Measurements from ENCODE around the gene TNFSF9. TPM values are rescaled to one million over a fixed set of nuclear protein-coding genes. Genes with fewer than 3 reads are reported as not detected.

Gene TNFSF9
- total RNA-seq, 1 donor from 2014 or later = 2.3 TPM

DNA sequence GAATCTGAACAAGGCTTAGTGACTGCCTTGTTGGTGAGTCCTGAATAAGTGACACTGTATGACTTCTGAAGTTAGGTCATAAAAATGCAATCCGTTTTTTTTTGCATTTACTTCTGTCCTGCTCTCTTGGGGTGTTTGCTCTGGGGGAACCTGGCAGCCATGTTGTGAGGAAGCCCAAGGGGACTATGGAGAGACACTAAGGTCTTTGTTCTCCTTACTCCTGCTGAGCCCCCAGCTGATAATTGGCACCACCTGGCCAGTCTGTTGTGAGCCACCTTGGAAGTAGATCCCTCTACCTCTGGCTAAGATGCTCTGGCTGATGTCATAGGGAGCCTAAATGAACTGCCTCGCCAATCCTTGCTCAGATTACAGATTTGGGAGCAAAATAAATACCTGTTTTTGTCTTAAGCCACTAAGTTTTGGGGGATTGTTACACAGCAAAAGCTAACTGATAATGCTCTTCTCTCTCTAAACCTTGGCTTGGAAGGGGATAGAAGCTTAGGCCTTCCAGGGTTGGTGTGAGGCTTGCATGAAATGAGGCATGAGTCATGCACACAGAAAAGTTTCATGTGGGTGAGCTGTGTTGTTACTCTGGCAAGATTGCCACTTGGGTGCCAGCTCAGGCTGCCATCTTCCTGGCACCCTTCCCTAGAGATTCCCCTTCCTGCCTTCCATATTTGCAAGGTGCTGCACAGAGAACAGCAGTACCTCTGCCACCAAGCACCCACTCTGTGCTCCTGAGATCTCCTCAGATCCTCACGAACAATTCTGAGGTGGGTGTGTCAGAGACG lies 38.8 kb upstream of the TNFSF9 start:
- no peaks in the 10 kb centered on the region for H4K20me1 ChIP-seq (ENCODE audit: insufficient read depth, low read length)
- no peak for FAIRE-seq
- Mint-ChIP-seq H3K27me3 (ENCODE audit: low read depth, unreplicated experiment) (peaks cover 11% of the 10 kb centered on the region), H3K4me1 (ENCODE audit: low read depth, unreplicated experiment) (no peaks in the 10 kb centered on the region), H3K27ac (ENCODE audit: unreplicated experiment) (no peak overlapping the region), H3K4me3 (ENCODE audit: unreplicated experiment) (no peak overlapping the region), H3K9me3 (ENCODE audit: unreplicated experiment) (peaks cover 6% of the 10 kb centered on the region), H3K36me3 (ENCODE audit: low read depth, unreplicated experiment) (no peaks in the 10 kb centered on the region)
- H3K9ac ChIP-seq (ENCODE audit: low read length) = no peak overlapping the region
- H3K4me2 ChIP-seq (ENCODE audit: low read length) = no peak overlapping the region
- H3K4me1 ChIP-seq (ENCODE audit: insufficient read depth, low read length) = no peaks in the 10 kb centered on the region
- no peaks in the 10 kb centered on the region for H3K79me2 ChIP-seq (ENCODE audit: insufficient read depth, low read length)
- TF ChIP-seq EZH2 (IDR thresholded peaks at IDR 0.05; ENCODE audit: insufficient read depth, low read length) (no peak), CTCF (IDR thresholded peaks at IDR 0.05; ENCODE audit: insufficient read depth, low read depth, low read length) (no peak)
- DNase-seq (ENCODE audit: low read depth) = no peak
- H2AFZ ChIP-seq (ENCODE audit: low read depth, low read length) = no peak overlapping the region
- no peak overlapping the region for H3K27ac ChIP-seq (ENCODE audit: low read depth, low read length)
- no peaks in the 10 kb centered on the region for H3K27me3 ChIP-seq (ENCODE audit: insufficient read depth, low read length)
- H3K36me3 ChIP-seq (ENCODE audit: insufficient read depth, low read length) = no peaks in the 10 kb centered on the region
- H3K9me3 ChIP-seq (ENCODE audit: insufficient read depth, low read depth, low read length) = no peaks in the 10 kb centered on the region
- H3K4me3 ChIP-seq (ENCODE audit: insufficient read depth, low read depth, low read length) = no peak overlapping the region

GRCh38 chr19:6494438-6495036 lies 36.3 kb upstream of the TNFSF9 start:
- Histone ChIP-seq H3K4me3 (ENCODE audit: insufficient read depth, low read depth, low read length) (no peak overlapping the region), H3K79me2 (ENCODE audit: insufficient read depth, low read length) (no peaks in the 10 kb centered on the region), H3K4me2 (ENCODE audit: low read length) (no peak overlapping the region), H4K20me1 (ENCODE audit: insufficient read depth, low read length) (no peaks in the 10 kb centered on the region), H3K9me3 (ENCODE audit: insufficient read depth, low read depth, low read length) (no peaks in the 10 kb centered on the region), H3K27ac (ENCODE audit: low read depth, low read length) (no peak overlapping the region), H3K4me1 (ENCODE audit: insufficient read depth, low read length) (no peaks in the 10 kb centered on the region), H3K9ac (ENCODE audit: low read length) (no peak overlapping the region), H3K36me3 (ENCODE audit: insufficient read depth, low read length) (no peaks in the 10 kb centered on the region), H2AFZ (ENCODE audit: low read depth, low read length) (no peak overlapping the region), H3K27me3 (ENCODE audit: insufficient read depth, low read length) (peaks cover 2% of the 10 kb centered on the region)
- Mint-ChIP-seq H3K27ac (ENCODE audit: unreplicated experiment) (no peak overlapping the region), H3K9me3 (ENCODE audit: unreplicated experiment) (peaks cover 8% of the 10 kb centered on the region), H3K4me1 (ENCODE audit: low read depth, unreplicated experiment) (no peaks in the 10 kb centered on the region), H3K36me3 (ENCODE audit: low read depth, unreplicated experiment) (no peaks in the 10 kb centered on the region), H3K27me3 (ENCODE audit: low read depth, unreplicated experiment) (peaks cover 12% of the 10 kb centered on the region), H3K4me3 (ENCODE audit: unreplicated experiment) (no peak overlapping the region)
- TF ChIP-seq EZH2 (IDR thresholded peaks at IDR 0.05; ENCODE audit: insufficient read depth, low read length) = no peak
- no peak for TF ChIP-seq CTCF (IDR thresholded peaks at IDR 0.05; ENCODE audit: insufficient read depth, low read depth, low read length)
- FAIRE-seq = no peak
- no peak for DNase-seq (ENCODE audit: low read depth)

DNA sequence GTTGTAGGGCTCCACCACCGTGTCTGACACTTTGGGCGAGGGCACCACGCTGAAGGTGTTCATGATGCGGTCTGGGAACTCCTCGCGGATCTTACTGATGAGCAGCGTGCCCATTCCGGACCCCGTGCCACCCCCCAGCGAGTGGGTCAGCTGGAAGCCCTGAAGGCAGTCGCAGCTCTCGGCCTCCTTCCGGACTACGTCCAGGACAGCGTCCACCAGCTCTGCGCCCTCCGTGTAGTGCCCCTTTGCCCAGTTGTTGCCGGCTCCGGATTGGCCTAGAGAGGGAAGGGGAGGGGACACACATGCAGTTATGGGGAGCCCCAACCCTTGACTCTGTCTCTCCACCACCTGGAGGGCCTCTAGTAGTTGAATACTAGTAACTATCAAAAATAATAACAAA lies 34.9 kb upstream of the TNFSF9 start:
- Histone ChIP-seq H3K4me3 (ENCODE audit: insufficient read depth, low read depth, low read length) (no peak overlapping the region), H3K9ac (ENCODE audit: low read length) (no peak overlapping the region), H2AFZ (ENCODE audit: low read depth, low read length) (no peak overlapping the region), H3K36me3 (ENCODE audit: insufficient read depth, low read length) (no peaks in the 10 kb centered on the region), H3K9me3 (ENCODE audit: insufficient read depth, low read depth, low read length) (no peaks in the 10 kb centered on the region), H3K27me3 (ENCODE audit: insufficient read depth, low read length) (peaks cover 7% of the 10 kb centered on the region), H3K79me2 (ENCODE audit: insufficient read depth, low read length) (no peaks in the 10 kb centered on the region), H3K4me2 (ENCODE audit: low read length) (no peak overlapping the region), H3K27ac (ENCODE audit: low read depth, low read length) (no peak overlapping the region), H3K4me1 (ENCODE audit: insufficient read depth, low read length) (no peaks in the 10 kb centered on the region), H4K20me1 (ENCODE audit: insufficient read depth, low read length) (no peaks in the 10 kb centered on the region)
- Mint-ChIP-seq H3K9me3 (ENCODE audit: unreplicated experiment) (peaks cover 8% of the 10 kb centered on the region), H3K27ac (ENCODE audit: unreplicated experiment) (no peak overlapping the region), H3K27me3 (ENCODE audit: low read depth, unreplicated experiment) (peaks cover 12% of the 10 kb centered on the region), H3K4me3 (ENCODE audit: unreplicated experiment) (no peak overlapping the region), H3K36me3 (ENCODE audit: low read depth, unreplicated experiment) (no peaks in the 10 kb centered on the region), H3K4me1 (ENCODE audit: low read depth, unreplicated experiment) (no peaks in the 10 kb centered on the region)
- DNase-seq (ENCODE audit: low read depth) (no peak), FAIRE-seq (no peak)
- no peak for TF ChIP-seq CTCF (IDR thresholded peaks at IDR 0.05; ENCODE audit: insufficient read depth, low read depth, low read length)
- no peak for TF ChIP-seq EZH2 (IDR thresholded peaks at IDR 0.05; ENCODE audit: insufficient read depth, low read length)
